ENCODE measurements around the gene TMEM163. TPM values are rescaled to one million over a fixed set of nuclear protein-coding genes. Genes with fewer than 3 reads are reported as not detected.

Gene TMEM163
- polyA plus RNA-seq, 3 donors = 0.01 TPM; not detected in 2

- H4K20me1 ChIP-seq (ENCODE audit: insufficient read depth, low read length) = no peaks in the 10 kb centered on the region
- intact Hi-C loops (cut with micrococcal nuclease) = loop anchor here in 1 of 2 donors (10.0 kb wide), 1 partner anchor 276 kb away; no protein-coding TSS in a partner anchor
- H3K36me3 ChIP-seq (replicated peaks in 1 of 2; ENCODE audit: control insufficient read depth in 1 of 2, insufficient read depth in 2 of 2, low read length in 2 of 2) = no peaks in the 10 kb centered on the region
- no peak overlapping the region for H3K4me2 ChIP-seq (replicated peaks; ENCODE audit: extremely low read depth, low read length, poor library complexity, severe bottlenecking)
- no peak overlapping the region for H3K27ac ChIP-seq (ENCODE audit: low read depth in 1 of 2, low read length in 2 of 2)
- Mint-ChIP-seq H3K27me3 (ENCODE audit: low read depth in 3 of 3) (no peaks in the 10 kb centered on the region), H3K27ac (peak overlapping the region in 1 of 7 donors; percentile 21), H3K9me3 (peaks cover 17 to 27% (median 25%) of the 10 kb centered on the region in 7 donors), H3K4me1 (peaks cover 6% of the 10 kb centered on the region), H3K4me3 (no peak overlapping the region), H3K36me3 (peaks cover 0 to 2% of the 10 kb centered on the region in 2 donors)
- H3K4me1 ChIP-seq (ENCODE audit: control insufficient read depth in 1 of 2, insufficient read depth in 2 of 2, low read length in 2 of 2) = no peaks in the 10 kb centered on the region
- no peak for TF ChIP-seq CTCF (IDR thresholded peaks at IDR 0.05)
- no peaks in the 10 kb centered on the region for H3K79me2 ChIP-seq (ENCODE audit: insufficient read depth, low read length)
- no peak for DNase-seq
- H2AFZ ChIP-seq (ENCODE audit: insufficient read depth, low read depth, low read length, poor library complexity, severe bottlenecking) = no peak overlapping the region
- H3K9ac ChIP-seq (ENCODE audit: insufficient read depth, low read length, poor library complexity, severe bottlenecking) = no peak overlapping the region
- H3K4me3 ChIP-seq (replicated peaks in 1 of 3; ENCODE audit: low read depth in 2 of 3, low read length in 3 of 3) = no peak overlapping the region
- H3K27me3 ChIP-seq (ENCODE audit: control insufficient read depth in 2 of 2, insufficient read depth in 2 of 2, low read length in 2 of 2) = no peaks in the 10 kb centered on the region
- 83% methylated on average over 2 of the region's 2 CpGs for WGBS (ENCODE audit: insufficient coverage)
- H3K9me3 ChIP-seq (replicated peaks in 1 of 2; ENCODE audit: control insufficient read depth in 1 of 2, insufficient read depth in 1 of 2, low read length in 2 of 2) = peaks cover 19 to 20% of the 10 kb centered on the region in 2 donors
Observed at GRCh38 chr2:134588556-134588955, 130.2 kb downstream of the TMEM163 start.

- no peaks in the 10 kb centered on the region for H3K79me2 ChIP-seq (ENCODE audit: insufficient read depth, low read length)
- H4K20me1 ChIP-seq (ENCODE audit: insufficient read depth, low read length) = no peaks in the 10 kb centered on the region
- H3K36me3 ChIP-seq (replicated peaks in 1 of 2; ENCODE audit: control insufficient read depth in 1 of 2, insufficient read depth in 2 of 2, low read length in 2 of 2) = no peaks in the 10 kb centered on the region
- DNase-seq = peak; percentile 17 to 80 (median 22)
- H3K9ac ChIP-seq (ENCODE audit: insufficient read depth, low read length, poor library complexity, severe bottlenecking) = no peak overlapping the region
- Mint-ChIP-seq H3K36me3 (peaks cover 0 to 2% of the 10 kb centered on the region in 2 donors), H3K27ac (peak overlapping the region in 2 of 7 donors; percentile 23 to 61), H3K4me1 (peaks cover 13% of the 10 kb centered on the region), H3K9me3 (peaks cover 12 to 21% (median 18%) of the 10 kb centered on the region in 7 donors), H3K27me3 (ENCODE audit: low read depth in 3 of 3) (peaks cover 0 to 3% (median 0%) of the 10 kb centered on the region in 3 donors), H3K4me3 (peak overlapping the region in 1 of 2 donors; percentile 31)
- H2AFZ ChIP-seq (ENCODE audit: insufficient read depth, low read depth, low read length, poor library complexity, severe bottlenecking) = no peak overlapping the region
- no peak overlapping the region for H3K4me2 ChIP-seq (replicated peaks; ENCODE audit: extremely low read depth, low read length, poor library complexity, severe bottlenecking)
- intact Hi-C loops (cut with micrococcal nuclease) = loop anchor here in 1 of 2 donors (10.0 kb wide), 1 partner anchor 278 kb away; no protein-coding TSS in a partner anchor
- H3K27me3 ChIP-seq (ENCODE audit: control insufficient read depth in 2 of 2, insufficient read depth in 2 of 2, low read length in 2 of 2) = no peaks in the 10 kb centered on the region
- H3K4me3 ChIP-seq (replicated peaks in 1 of 3; ENCODE audit: low read depth in 2 of 3, low read length in 3 of 3) = no peak overlapping the region
- H3K4me1 ChIP-seq (ENCODE audit: control insufficient read depth in 1 of 2, insufficient read depth in 2 of 2, low read length in 2 of 2) = peaks cover 0 to 5% of the 10 kb centered on the region in 2 donors
- no peak for TF ChIP-seq CTCF (IDR thresholded peaks at IDR 0.05)
- 24% methylated on average over 7 of the region's 8 CpGs for WGBS (ENCODE audit: insufficient coverage)
- peaks cover 15 to 17% of the 10 kb centered on the region in 2 donors for H3K9me3 ChIP-seq (replicated peaks in 1 of 2; ENCODE audit: control insufficient read depth in 1 of 2, insufficient read depth in 1 of 2, low read length in 2 of 2)
- H3K27ac ChIP-seq (ENCODE audit: low read depth in 1 of 2, low read length in 2 of 2) = no peak overlapping the region
Observed at GRCh38 chr2:134586326-134586965, 132.4 kb downstream of the TMEM163 start.
